Skin of body (tissue), 3 donors: Measurements from ENCODE around the gene PIGH. TPM values are rescaled to one million over a fixed set of nuclear protein-coding genes. Genes with fewer than 3 reads are reported as not detected.
"Not testable (repeated sequence)": the region's sequence is repeated elsewhere in the genome, so short reads cannot be mapped to it uniquely, and the experiment has no call there.

Experiments used
- DNase-seq: peaks from one replicate; lab custom pipeline; 2025; lab: John Stamatoyannopoulos, UW
- small RNA-seq: library from RNA; depleted of rRNA; stranded (forward); fragments of <200 nt; gene quantifications from one replicate; pipeline ENCODE3, GENCODE V24; 2014; ENCODE audit warnings: low replicate concordance
- total RNA-seq: library from RNA; depleted of rRNA; stranded (reverse); fragments of >200 nt; gene quantifications from one replicate; pipeline ENCODE4 v1.2.3, GENCODE V29; 2014

The PIGH gene
- total RNA-seq, 1 donor from 2014 or later = 21.3 TPM

DNA sequence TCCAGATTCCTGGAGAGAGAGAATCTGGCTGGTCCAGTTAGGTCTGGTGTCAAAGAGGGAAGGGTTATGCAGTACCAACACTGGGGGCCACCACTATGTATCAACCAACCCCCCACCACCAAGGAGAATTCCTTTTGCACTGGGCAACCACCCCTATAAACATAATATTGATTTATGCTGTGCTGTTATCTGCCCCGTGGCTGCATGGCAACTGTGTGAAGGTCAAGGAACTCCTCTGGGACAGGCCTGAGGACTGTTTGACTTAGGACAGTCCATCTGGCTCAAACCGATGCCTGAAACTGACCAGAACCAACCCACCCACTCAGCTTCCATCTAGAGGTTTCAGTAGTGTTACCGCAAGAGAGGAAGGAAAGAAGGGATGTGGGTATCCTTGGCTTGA lies 46.5 kb downstream of the PIGH start:
- DNase-seq = no peak

DNA sequence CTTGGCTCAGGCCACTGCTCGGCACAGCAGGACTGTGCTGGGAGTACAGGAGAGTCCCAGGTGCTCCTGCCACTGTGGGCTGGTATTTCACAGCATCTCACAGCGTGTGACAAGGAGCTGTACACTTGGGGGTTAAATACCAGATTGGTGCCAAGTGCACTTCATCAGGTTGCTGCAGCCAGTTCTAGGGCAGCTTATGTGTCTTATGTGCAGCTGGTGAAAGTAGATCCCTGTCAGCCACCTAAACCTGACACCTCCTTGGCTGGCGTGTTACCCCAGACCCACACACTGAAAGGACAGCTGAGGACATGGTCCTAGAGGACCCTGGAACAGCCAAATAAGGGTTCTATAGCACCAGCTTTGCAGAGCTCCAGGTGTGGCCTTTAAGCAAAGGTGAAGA lies 48.1 kb downstream of the PIGH start:
- DNase-seq = no peak

DNA sequence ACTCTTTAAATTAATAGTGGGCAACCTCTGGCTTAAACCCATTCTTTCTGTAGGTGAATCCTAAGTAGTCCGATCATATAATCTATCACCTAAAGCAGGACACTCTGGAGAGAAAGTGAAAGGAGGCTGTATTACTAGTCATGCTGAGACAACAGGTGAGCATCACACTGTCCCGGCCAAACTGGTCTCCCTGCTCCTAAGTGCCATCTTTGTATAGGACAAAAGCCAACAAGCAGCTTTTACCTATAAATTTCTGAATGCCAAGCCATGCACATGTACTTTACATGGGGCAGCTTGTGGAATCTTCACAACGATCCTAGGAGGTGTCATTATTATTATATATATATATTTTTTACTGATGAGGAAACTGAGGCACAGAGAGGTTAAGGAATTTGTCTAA lies 48.9 kb downstream of the PIGH start:
- DNase-seq = no peak

DNA sequence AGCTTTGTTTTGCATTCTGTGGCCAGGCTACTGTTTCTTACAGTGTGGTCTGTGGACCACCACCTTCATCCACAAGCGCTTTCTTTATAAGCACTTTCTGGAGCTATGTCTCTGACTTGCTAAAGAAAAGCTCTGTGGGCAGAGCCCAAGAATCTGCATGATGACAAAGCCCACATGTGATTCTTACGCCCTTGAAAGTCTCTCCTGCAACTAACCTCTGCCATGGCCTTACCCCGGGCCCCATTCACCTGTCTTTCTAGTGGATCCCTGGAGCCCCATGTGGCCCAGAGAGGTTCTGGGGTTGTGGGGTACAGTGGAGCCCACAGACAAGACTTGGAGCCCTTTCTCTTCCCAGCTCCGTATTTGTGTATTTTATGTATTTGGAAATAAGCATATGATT lies 50.3 kb downstream of the PIGH start:
- no peak for DNase-seq

GRCh38 chr14:67547224-67547780 lies 52.8 kb downstream of the PIGH start:
- DNase-seq = no peak

- no peak for DNase-seq
These were observed 55.5 kb downstream of the PIGH start for GRCh38 chr14:67544590-67544989.

- DNase-seq = not testable (repeated sequence)
These were observed 57.4 kb downstream of the PIGH start for GRCh38 chr14:67542620-67543019.

GRCh38 chr14:67541448-67542387 lies 58.4 kb downstream of the PIGH start:
- DNase-seq = no peak

Small RNAs within 50 kb of the gene (small RNA-seq; reads per million reads assigned to genes)
- gene AL132640.3 (not detected), gene RF00019 (not detected)

Other genes starting within 250 kb of the PIGH start
- gene ATP6V1D, start 240.5 kb downstream of the PIGH start, total RNA-seq = 84.3 TPM
- 108 TPM for gene EIF2S1, start 239.9 kb downstream of the PIGH start, total RNA-seq
- gene PLEK2, start 188.1 kb downstream of the PIGH start, total RNA-seq = 14.0 TPM
- 0.49 TPM for gene TMEM229B, start 111.5 kb downstream of the PIGH start, total RNA-seq
- 8.7 TPM for gene PLEKHH1, start 67.0 kb downstream of the PIGH start, total RNA-seq
- 2.9 TPM for gene ARG2, start 19.7 kb upstream of the PIGH start, total RNA-seq
- 34.0 TPM for gene VTI1B, start 74.4 kb upstream of the PIGH start, total RNA-seq
- gene RDH11, start 95.5 kb upstream of the PIGH start, total RNA-seq = 55.8 TPM
- gene RDH12, start 101.6 kb upstream of the PIGH start, total RNA-seq = 21.7 TPM
- 27.6 TPM for gene ZFYVE26, start 216.3 kb upstream of the PIGH start, total RNA-seq
- 35.1 TPM for gene RAD51B, start 219.5 kb upstream of the PIGH start, total RNA-seq